ENCODE measurements around the gene BACE1-AS. TPM values are rescaled to one million over a fixed set of nuclear protein-coding genes. Genes with fewer than 3 reads are reported as not detected.

BACE1-AS gene
- total RNA-seq, 2 donors from 2014 or later, result 4.8 to 19.1 TPM

GRCh38 chr11:117300773-117301172 lies 9.6 kb downstream of the BACE1-AS start:
- H3K4me1 ChIP-seq (replicated peaks), result no peaks in the 10 kb centered on the region
- no peaks in the 10 kb centered on the region for H3K27me3 ChIP-seq (replicated peaks; ENCODE audit: insufficient read depth)
- H3K36me3 ChIP-seq, result no peaks in the 10 kb centered on the region
- 55% methylated on average over 5 of the region's 5 CpGs for WGBS
- H3K9me3 ChIP-seq, result no peaks in the 10 kb centered on the region
- DNase-seq (ENCODE audit: low spot score), result no peak
- no peak overlapping the region for H3K27ac ChIP-seq
- intact Hi-C loops (cut with DNase I), result no loop called here
- no peak overlapping the region for H3K4me3 ChIP-seq
- TF ChIP-seq POLR2A (IDR thresholded peaks at IDR 0.05) (no peak), CTCF (IDR thresholded peaks at IDR 0.05) (no peak), POLR2AphosphoS5 (IDR thresholded peaks at IDR 0.05) (no peak)

- no peak overlapping the region for H3K4me3 ChIP-seq
- H3K36me3 ChIP-seq, result no peaks in the 10 kb centered on the region
- H3K27me3 ChIP-seq (replicated peaks; ENCODE audit: insufficient read depth), result no peaks in the 10 kb centered on the region
- intact Hi-C loops (cut with DNase I), result no loop called here
- no peak overlapping the region for H3K27ac ChIP-seq
- H3K4me1 ChIP-seq (replicated peaks), result no peaks in the 10 kb centered on the region
- no peaks in the 10 kb centered on the region for H3K9me3 ChIP-seq
- WGBS, result 96% methylated on average over 7 of the region's 7 CpGs
- no peak for DNase-seq (ENCODE audit: low spot score)
- TF ChIP-seq POLR2A (IDR thresholded peaks at IDR 0.05), result no peak
- no peak for TF ChIP-seq CTCF (IDR thresholded peaks at IDR 0.05)
Measured at GRCh38 chr11:117302228-117302627, 11.1 kb downstream of the BACE1-AS start.

GRCh38 chr11:117303101-117303500 lies 12.0 kb downstream of the BACE1-AS start:
- intact Hi-C loops (cut with DNase I), result no loop called here
- no peaks in the 10 kb centered on the region for H3K9me3 ChIP-seq

GRCh38 chr11:117303646-117304315 lies 12.6 kb downstream of the BACE1-AS start:
- no peak overlapping the region for H3K27ac ChIP-seq
- H3K36me3 ChIP-seq, result no peaks in the 10 kb centered on the region
- H3K27me3 ChIP-seq (replicated peaks; ENCODE audit: insufficient read depth), result no peaks in the 10 kb centered on the region
- no peaks in the 10 kb centered on the region for H3K9me3 ChIP-seq
- H3K4me1 ChIP-seq (replicated peaks), result no peaks in the 10 kb centered on the region
- TF ChIP-seq CTCF (IDR thresholded peaks at IDR 0.05), result no peak
- TF ChIP-seq POLR2A (IDR thresholded peaks at IDR 0.05), result no peak
- no peak overlapping the region for H3K4me3 ChIP-seq
- 85% methylated on average over 5 of the region's 5 CpGs for WGBS
- intact Hi-C loops (cut with DNase I), result no loop called here
- no peak for DNase-seq (ENCODE audit: low spot score)

More at GRCh38 chr11:117303101-117303500, 12.0 kb downstream of the BACE1-AS start:
- TF ChIP-seq POLR2AphosphoS5 (IDR thresholded peaks at IDR 0.05) (no peak), POLR2A (IDR thresholded peaks at IDR 0.05) (no peak), CTCF (IDR thresholded peaks at IDR 0.05) (no peak)
- no peak overlapping the region for H3K4me3 ChIP-seq
- H3K36me3 ChIP-seq, result no peaks in the 10 kb centered on the region
- no peaks in the 10 kb centered on the region for H3K27me3 ChIP-seq (replicated peaks; ENCODE audit: insufficient read depth)
- no peak for DNase-seq (ENCODE audit: low spot score)
- no peak overlapping the region for H3K27ac ChIP-seq
- WGBS, result 67% methylated on average over 4 of the region's 4 CpGs
- H3K4me1 ChIP-seq (replicated peaks), result no peaks in the 10 kb centered on the region

- no peak overlapping the region for H3K27ac ChIP-seq
- intact Hi-C loops (cut with DNase I), result no loop called here
- H3K4me1 ChIP-seq (replicated peaks), result no peaks in the 10 kb centered on the region
- H3K27me3 ChIP-seq (replicated peaks; ENCODE audit: insufficient read depth), result no peaks in the 10 kb centered on the region
- no peaks in the 10 kb centered on the region for H3K9me3 ChIP-seq
- 92% methylated on average over 3 of the region's 3 CpGs for WGBS
- DNase-seq (ENCODE audit: low spot score), result no peak
- TF ChIP-seq POLR2AphosphoS5 (IDR thresholded peaks at IDR 0.05), result no peak
- no peak for TF ChIP-seq POLR2A (IDR thresholded peaks at IDR 0.05)
- no peak for TF ChIP-seq CTCF (IDR thresholded peaks at IDR 0.05)
- H3K36me3 ChIP-seq, result no peaks in the 10 kb centered on the region
- H3K4me3 ChIP-seq, result no peak overlapping the region
Measured at GRCh38 chr11:117305145-117305544, 14.0 kb downstream of the BACE1-AS start.
